ENCODE data around the gene GPI. TPM values are rescaled to one million over a fixed set of nuclear protein-coding genes. Genes with fewer than 3 reads are reported as not detected.

GPI gene
- total and polyA plus RNA-seq, 2 of the 13 experiments (the other 11 are each of a cell fraction or from before 2014, with no cell fraction given) = 147 to 167 TPM

DNA sequence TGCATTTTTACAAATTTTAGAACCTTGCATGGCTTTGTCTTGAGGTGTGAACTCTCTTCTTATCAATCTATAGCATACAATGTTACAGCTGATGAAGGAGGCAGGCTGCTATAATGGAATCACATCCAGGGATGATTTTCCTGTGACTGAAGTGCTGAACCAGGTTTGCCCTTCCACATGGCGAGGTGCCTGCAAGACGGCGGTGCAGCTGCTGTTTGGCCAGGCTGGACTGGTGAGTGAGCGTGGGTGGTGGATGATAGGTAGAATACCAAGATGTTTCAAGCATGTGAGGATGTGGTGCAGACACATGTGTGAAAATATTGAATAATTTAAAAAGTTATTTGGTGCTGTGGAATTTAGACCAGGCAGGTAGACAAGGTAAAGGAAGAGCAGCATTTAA lies 34.9 kb upstream of the GPI start:
- Histone ChIP-seq H4K20me1 (ENCODE audit: insufficient read depth, low read length) (no peaks in the 10 kb centered on the region), H3K36me3 (replicated peaks in 1 of 2; ENCODE audit: control insufficient read depth in 1 of 2, insufficient read depth in 2 of 2, low read length in 2 of 2) (peaks cover 21 to 69% of the 10 kb centered on the region in 2 experiments), H3K4me1 (ENCODE audit: insufficient read depth, low read length) (peaks cover 9% of the 10 kb centered on the region), H3K9ac (ENCODE audit: insufficient read depth, low read depth, low read length) (no peak overlapping the region), H3K4me3 (replicated peaks in 1 of 3; ENCODE audit: insufficient read depth in 1 of 3, low read depth in 2 of 3, low read length in 3 of 3) (no peak overlapping the region), H3K79me2 (ENCODE audit: insufficient read depth, low read length) (no peaks in the 10 kb centered on the region), H3K9me3 (ENCODE audit: low read length) (no peaks in the 10 kb centered on the region), H2AFZ (ENCODE audit: low read length) (no peak overlapping the region), H3K4me2 (ENCODE audit: low read depth, low read length) (no peak overlapping the region), H3K27me3 (ENCODE audit: control insufficient read depth in 1 of 2, insufficient read depth in 2 of 2, low read length in 2 of 2) (no peaks in the 10 kb centered on the region; a peak in 1 of 5 replicates), H3K27ac (ENCODE audit: extremely low read length, insufficient read depth, low read length) (no peak overlapping the region)
- DNase-seq (ENCODE audit: low spot score) = no peak
- no TSS peak for BruUV-seq (replicated peaks)
- WGBS (ENCODE audit: low lambda C conversion rate) = 99% methylated on average over 4 of the region's 4 CpGs
- in situ Hi-C loops (cut with HindIII; ENCODE audit: extremely low pct_ligation_motif_present, low pct_unique_long_range_greater_than_20kb) = no loop called here
- ATAC-seq = no peak
- intact Hi-C loops (cut with micrococcal nuclease; ENCODE audit: unreplicated experiment) = no loop called here
- CTCF ChIA-PET (ENCODE audit: low intra/inter-chr PET ratio, low total read pairs) = no interaction called here
- TF ChIP-seq SIN3B (IDR thresholded peaks at IDR 0.05; ENCODE audit: low read length) = no peak
- no peak for TF ChIP-seq ZBTB34 (CRISPR knock-in tag; IDR thresholded peaks at IDR 0.05)
- no peak for TF ChIP-seq GZF1 (CRISPR knock-in tag; IDR thresholded peaks at IDR 0.05)
- no peak for TF ChIP-seq ZFP36 (IDR thresholded peaks at IDR 0.05; ENCODE audit: borderline replicate concordance, low read depth, low read length, partially characterized antibody)
- TF ChIP-seq, protein P1, sequence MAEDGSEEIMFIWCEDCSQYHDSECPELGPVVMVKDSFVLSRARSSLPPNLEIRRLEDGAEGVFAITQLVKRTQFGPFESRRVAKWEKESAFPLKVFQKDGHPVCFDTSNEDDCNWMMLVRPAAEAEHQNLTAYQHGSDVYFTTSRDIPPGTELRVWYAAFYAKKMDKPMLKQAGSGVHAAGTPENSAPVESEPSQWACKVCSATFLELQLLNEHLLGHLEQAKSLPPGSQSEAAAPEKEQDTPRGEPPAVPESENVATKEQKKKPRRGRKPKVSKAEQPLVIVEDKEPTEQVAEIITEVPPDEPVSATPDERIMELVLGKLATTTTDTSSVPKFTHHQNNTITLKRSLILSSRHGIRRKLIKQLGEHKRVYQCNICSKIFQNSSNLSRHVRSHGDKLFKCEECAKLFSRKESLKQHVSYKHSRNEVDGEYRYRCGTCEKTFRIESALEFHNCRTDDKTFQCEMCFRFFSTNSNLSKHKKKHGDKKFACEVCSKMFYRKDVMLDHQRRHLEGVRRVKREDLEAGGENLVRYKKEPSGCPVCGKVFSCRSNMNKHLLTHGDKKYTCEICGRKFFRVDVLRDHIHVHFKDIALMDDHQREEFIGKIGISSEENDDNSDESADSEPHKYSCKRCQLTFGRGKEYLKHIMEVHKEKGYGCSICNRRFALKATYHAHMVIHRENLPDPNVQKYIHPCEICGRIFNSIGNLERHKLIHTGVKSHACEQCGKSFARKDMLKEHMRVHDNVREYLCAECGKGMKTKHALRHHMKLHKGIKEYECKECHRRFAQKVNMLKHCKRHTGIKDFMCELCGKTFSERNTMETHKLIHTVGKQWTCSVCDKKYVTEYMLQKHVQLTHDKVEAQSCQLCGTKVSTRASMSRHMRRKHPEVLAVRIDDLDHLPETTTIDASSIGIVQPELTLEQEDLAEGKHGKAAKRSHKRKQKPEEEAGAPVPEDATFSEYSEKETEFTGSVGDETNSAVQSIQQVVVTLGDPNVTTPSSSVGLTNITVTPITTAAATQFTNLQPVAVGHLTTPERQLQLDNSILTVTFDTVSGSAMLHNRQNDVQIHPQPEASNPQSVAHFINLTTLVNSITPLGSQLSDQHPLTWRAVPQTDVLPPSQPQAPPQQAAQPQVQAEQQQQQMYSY (CRISPR knock-in tag; IDR thresholded peaks at IDR 0.05) = no peak
- no peak for TF ChIP-seq TCF7L2 (IDR thresholded peaks at IDR 0.05; ENCODE audit: low read depth, low read length)
- no peak for TF ChIP-seq DNMT1 (CRISPR knock-in tag; IDR thresholded peaks at IDR 0.05)
- no peak for TF ChIP-seq TAF1 (CRISPR knock-in tag; IDR thresholded peaks at IDR 0.05)
- no peak for TF ChIP-seq CEBPB (IDR thresholded peaks at IDR 0.05; ENCODE audit: borderline replicate concordance, low read depth, low read length)
- TF ChIP-seq MED1 (CRISPR knock-in tag; IDR thresholded peaks at IDR 0.05) = no peak
- TF ChIP-seq ZMYM2 (CRISPR knock-in tag; IDR thresholded peaks at IDR 0.05) = no peak
- TF ChIP-seq ZNF761 (CRISPR knock-in tag; conservative IDR thresholded peaks at IDR 0.05) = no peak
- TF ChIP-seq POGK (CRISPR knock-in tag; conservative IDR thresholded peaks at IDR 0.05) = no peak
- TF ChIP-seq ZNF7 (CRISPR knock-in tag; IDR thresholded peaks at IDR 0.05) = no peak
- TF ChIP-seq CENPX (CRISPR knock-in tag; IDR thresholded peaks at IDR 0.05) = no peak
- no peak for TF ChIP-seq ZNF33B (CRISPR knock-in tag; IDR thresholded peaks at IDR 0.05)
- no peak for TF ChIP-seq ZBTB10 (CRISPR knock-in tag; IDR thresholded peaks at IDR 0.05; ENCODE audit: borderline replicate concordance)
- no peak for FAIRE-seq
- POLR2A ChIA-PET = no interaction called here
